Lung microvascular endothelial cell (primary cell): ENCODE measurements around the gene CMBL. TPM values are rescaled to one million over a fixed set of nuclear protein-coding genes. Genes with fewer than 3 reads are reported as not detected.

Experiments
- total RNA-seq: library from RNA; depleted of rRNA; stranded (reverse); fragments of >200 nt; gene quantifications from 2 replicates; pipeline ENCODE4 v1.2.1, GENCODE V29; 2014

CMBL gene
- total RNA-seq, 1 donor from 2014 or later: 2.4 TPM

Other genes starting within 250 kb of the CMBL start
- gene ATPSCKMT, start 58.0 kb downstream of the CMBL start, total RNA-seq: 14.8 and 37.5 TPM in 2 replicates
- gene CCT5, start 57.6 kb downstream of the CMBL start, total RNA-seq: 477 and 610 TPM in 2 replicates
- 31.8 and 44.0 TPM in 2 replicates for gene MARCHF6, start 45.8 kb upstream of the CMBL start, total RNA-seq
- 1.1 and 1.4 TPM in 2 replicates for gene ROPN1L, start 134.0 kb upstream of the CMBL start, total RNA-seq